Neural progenitor cell (in vitro differentiated cells): Measurements from ENCODE around the gene LRRC8D. TPM values are rescaled to one million over a fixed set of nuclear protein-coding genes. Genes with fewer than 3 reads are reported as not detected.
A peak's percentile ranks its signal among the peaks of the same experiment; 100 is the strongest.

ENCODE experiments used
- DNase-seq: peaks from one replicate; pipeline ENCODE4 v3.0.0-alpha.2; 2016; ENCODE audit warnings: low spot score
- H2AFZ ChIP-seq: fragments of 200-600 bp; sonication (generic); replicated peaks from 2 replicates; pipeline ENCODE4 v1.6.1; 2016; ENCODE audit warnings: antibody characterized with exemption
- H3F3A ChIP-seq: fragments of 200-600 bp; sonication (generic); 2 replicates; pipeline ENCODE4 v1.6.1; 2016; ENCODE audit warnings: antibody characterized with exemption, low read depth
- H3K27ac ChIP-seq: fragments of 200-600 bp; sonication (generic); 2 replicates; pipeline ENCODE4 v1.5.1; 2016; ENCODE audit warnings: mild to moderate bottlenecking
- H3K27me3 ChIP-seq: fragments of 200-600 bp; sonication (generic); 2 replicates; pipeline ENCODE4 v1.6.1; 2016; ENCODE audit warnings: mild to moderate bottlenecking, moderate library complexity
- H3K36me3 ChIP-seq: fragments of 200-600 bp; sonication (generic); 2 replicates; pipeline ENCODE4 v1.5.1; 2016
- H3K4me1 ChIP-seq: fragments of 200-600 bp; sonication (generic); 2 replicates; pipeline ENCODE4 v1.6.1; 2016; ENCODE audit warnings: mixed run types
- H3K4me2 ChIP-seq: fragments of 200-600 bp; sonication (generic); 2 replicates; pipeline ENCODE4 v1.6.1; 2016
- H3K4me3 ChIP-seq: fragments of 200-600 bp; sonication (generic); 2 replicates; pipeline ENCODE4 v1.5.1; 2016
- H3K79me2 ChIP-seq: fragments of 200-600 bp; sonication (generic); 2 replicates; pipeline ENCODE4 v1.6.1; 2016; ENCODE audit warnings: low read depth
- H3K9ac ChIP-seq: fragments of 200-600 bp; sonication (generic); 2 replicates; pipeline ENCODE4 v1.6.1; 2016
- H3K9me3 ChIP-seq: fragments of 200-600 bp; sonication (generic); 2 replicates; pipeline ENCODE4 v1.5.1; 2016; ENCODE audit warnings: low read depth
- H4K20me1 ChIP-seq: fragments of 200-600 bp; sonication (generic); 2 replicates; pipeline ENCODE4 v1.6.1; 2016; ENCODE audit warnings: low read depth
- H3K27ac Mint-ChIP-seq: 3 replicates; pipeline ENCODE4 v1.8.0; 2021; ENCODE audit warnings: mixed read lengths
- H3K27me3 Mint-ChIP-seq: 2 replicates; pipeline ENCODE4 v1.8.0; 2022; ENCODE audit warnings: low read depth, mild to moderate bottlenecking, inconsistent platforms, moderate library complexity, mixed read lengths; ENCODE audit not compliant: insufficient read depth
- H3K36me3 Mint-ChIP-seq: 3 replicates; pipeline ENCODE4 v1.8.0; 2021; ENCODE audit warnings: mixed read lengths
- H3K4me1 Mint-ChIP-seq: 3 replicates; pipeline ENCODE4 v1.8.0; 2021; ENCODE audit warnings: mixed read lengths
- H3K4me3 Mint-ChIP-seq: 3 replicates; pipeline ENCODE4 v1.8.0; 2021; ENCODE audit warnings: mild to moderate bottlenecking, moderate library complexity, mixed read lengths
- H3K9me3 Mint-ChIP-seq: 3 replicates; pipeline ENCODE4 v1.8.0; 2020; ENCODE audit warnings: mixed read lengths
- EZH2 ChIP-seq: fragments of 200-600 bp; sonication (generic); IDR thresholded peaks from 2 replicates; pipeline ENCODE4 v1.6.1; 2017; ENCODE audit warnings: antibody characterized with exemption, mild to moderate bottlenecking, moderate library complexity
- EZH2phosphoT487 ChIP-seq: fragments of 200-600 bp; sonication (generic); IDR thresholded peaks from 2 replicates; pipeline ENCODE4 v1.6.1; 2017; ENCODE audit warnings: antibody characterized with exemption
- total RNA-seq: library from RNA; depleted of rRNA; stranded (reverse); fragments of >200 nt; gene quantifications from 2 replicates; pipeline ENCODE4 v1.2.3, GENCODE V29; 2015; ENCODE audit warnings: low replicate concordance
- TF ChIP-seq, protein P1 (sequence below): fragments of 200-600 bp; sonication (generic); IDR thresholded peaks from 2 replicates; pipeline ENCODE4 v1.5.1; 2017; ENCODE audit warnings: antibody characterized with exemption, mild to moderate bottlenecking

LRRC8D gene
- total RNA-seq, 1 donor from 2014 or later = 55.7 TPM

DNA sequence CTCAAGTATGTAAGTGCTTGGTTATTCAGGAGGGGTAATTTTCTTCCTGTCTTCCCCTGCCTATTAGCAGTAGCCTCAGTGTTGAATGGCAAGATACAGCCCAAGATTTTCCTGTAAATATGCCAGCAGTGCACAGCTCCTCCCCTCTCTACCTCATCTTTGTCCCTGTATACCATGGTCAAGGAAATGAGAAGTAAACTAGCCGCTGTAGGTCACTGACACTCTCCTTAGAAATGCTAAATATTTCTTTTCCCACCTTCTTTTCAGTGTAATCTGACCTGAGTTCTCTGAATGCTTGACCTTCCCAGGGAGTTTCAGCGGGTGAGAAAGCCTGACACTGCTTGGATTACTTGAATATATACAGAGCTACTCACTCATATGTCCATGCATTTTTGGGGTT, 89.9 kb downstream of the LRRC8D start:
- TF ChIP-seq, protein P1, sequence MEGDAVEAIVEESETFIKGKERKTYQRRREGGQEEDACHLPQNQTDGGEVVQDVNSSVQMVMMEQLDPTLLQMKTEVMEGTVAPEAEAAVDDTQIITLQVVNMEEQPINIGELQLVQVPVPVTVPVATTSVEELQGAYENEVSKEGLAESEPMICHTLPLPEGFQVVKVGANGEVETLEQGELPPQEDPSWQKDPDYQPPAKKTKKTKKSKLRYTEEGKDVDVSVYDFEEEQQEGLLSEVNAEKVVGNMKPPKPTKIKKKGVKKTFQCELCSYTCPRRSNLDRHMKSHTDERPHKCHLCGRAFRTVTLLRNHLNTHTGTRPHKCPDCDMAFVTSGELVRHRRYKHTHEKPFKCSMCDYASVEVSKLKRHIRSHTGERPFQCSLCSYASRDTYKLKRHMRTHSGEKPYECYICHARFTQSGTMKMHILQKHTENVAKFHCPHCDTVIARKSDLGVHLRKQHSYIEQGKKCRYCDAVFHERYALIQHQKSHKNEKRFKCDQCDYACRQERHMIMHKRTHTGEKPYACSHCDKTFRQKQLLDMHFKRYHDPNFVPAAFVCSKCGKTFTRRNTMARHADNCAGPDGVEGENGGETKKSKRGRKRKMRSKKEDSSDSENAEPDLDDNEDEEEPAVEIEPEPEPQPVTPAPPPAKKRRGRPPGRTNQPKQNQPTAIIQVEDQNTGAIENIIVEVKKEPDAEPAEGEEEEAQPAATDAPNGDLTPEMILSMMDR = no peak
- peak overlapping the region; percentile 10 for H3K4me3 Mint-ChIP-seq
- Histone ChIP-seq H3K4me1 (peaks cover 34% of the 10 kb centered on the region), H3K79me2 (peaks cover 86% of the 10 kb centered on the region), H3F3A (peaks cover 23% of the 10 kb centered on the region), H3K27ac (no peak overlapping the region), H3K36me3 (no peaks in the 10 kb centered on the region), H3K4me2 (peak overlapping the region; percentile 47), H3K4me3 (no peak overlapping the region), H3K9me3 (no peaks in the 10 kb centered on the region), H2AFZ (no peak overlapping the region), H3K9ac (no peak overlapping the region), H4K20me1 (peaks cover 40% of the 10 kb centered on the region), H3K27me3 (no peaks in the 10 kb centered on the region)
- H3K27me3 Mint-ChIP-seq = peaks cover under 1% of the 10 kb centered on the region
- H3K36me3 Mint-ChIP-seq = peaks cover 4% of the 10 kb centered on the region
- H3K4me1 Mint-ChIP-seq = peaks cover 58% of the 10 kb centered on the region
- H3K9me3 Mint-ChIP-seq = no peaks in the 10 kb centered on the region
- peak; percentile 37 for DNase-seq
- H3K27ac Mint-ChIP-seq = peak overlapping the region; percentile 31

DNA sequence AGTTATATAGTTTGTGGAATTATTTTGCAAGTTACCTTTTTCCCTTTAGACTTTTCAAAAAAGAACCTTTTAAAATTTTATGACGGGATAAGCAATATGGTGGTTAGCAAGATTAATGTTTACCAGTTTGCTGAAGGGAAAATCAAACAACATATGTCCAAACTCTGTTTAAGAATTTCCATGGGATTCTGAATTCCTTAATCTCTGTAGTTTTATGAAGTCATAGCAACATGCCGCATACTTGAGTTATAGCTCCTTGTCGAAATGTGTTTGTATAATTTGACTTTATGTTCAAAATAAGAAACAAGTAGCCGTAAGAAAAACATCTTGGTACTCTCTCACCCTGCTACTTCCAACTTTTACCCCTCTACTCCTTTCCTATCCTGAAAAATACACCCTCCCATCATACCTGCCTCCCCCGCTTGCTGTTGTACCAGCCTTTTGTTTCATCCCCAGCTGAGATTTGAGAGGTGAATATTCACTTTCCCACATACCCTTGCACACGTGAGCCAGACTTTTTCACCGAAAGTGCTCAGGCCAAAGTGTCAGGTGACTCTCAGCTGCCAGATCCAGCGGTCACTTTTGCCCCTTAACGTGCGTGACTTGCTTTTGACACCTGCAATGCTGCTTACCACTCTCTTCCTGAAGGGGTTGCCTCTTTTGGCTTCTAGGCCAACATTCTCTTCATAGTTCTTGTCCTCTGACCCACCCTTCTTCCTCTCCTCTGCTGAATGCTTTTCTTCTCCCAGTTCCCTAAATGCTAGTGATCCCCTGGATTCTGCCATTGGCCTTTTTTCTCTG, 90.6 kb downstream of the LRRC8D start:
- no peaks in the 10 kb centered on the region for H3K27me3 ChIP-seq
- DNase-seq = peak; percentile 23
- Mint-ChIP-seq H3K9me3 (no peaks in the 10 kb centered on the region), H3K4me1 (peaks cover 52% of the 10 kb centered on the region), H3K27me3 (no peaks in the 10 kb centered on the region), H3K36me3 (peaks cover 4% of the 10 kb centered on the region), H3K27ac (peak overlapping the region; percentile 24), H3K4me3 (no peak overlapping the region)
- peaks cover 19% of the 10 kb centered on the region for H3F3A ChIP-seq
- no peak overlapping the region for H2AFZ ChIP-seq
- H3K36me3 ChIP-seq = no peaks in the 10 kb centered on the region
- H3K79me2 ChIP-seq = peaks cover 86% of the 10 kb centered on the region
- no peak for TF ChIP-seq EZH2
- TF ChIP-seq, protein P1 = no peak
- TF ChIP-seq EZH2phosphoT487 = no peak
- H3K4me1 ChIP-seq = peaks cover 28% of the 10 kb centered on the region
- peak overlapping the region; percentile 47 for H3K4me2 ChIP-seq
- no peak overlapping the region for H3K9ac ChIP-seq
- H3K27ac ChIP-seq = no peak overlapping the region
- no peak overlapping the region for H3K4me3 ChIP-seq
- peaks cover 33% of the 10 kb centered on the region for H4K20me1 ChIP-seq
- H3K9me3 ChIP-seq = no peaks in the 10 kb centered on the region

DNA sequence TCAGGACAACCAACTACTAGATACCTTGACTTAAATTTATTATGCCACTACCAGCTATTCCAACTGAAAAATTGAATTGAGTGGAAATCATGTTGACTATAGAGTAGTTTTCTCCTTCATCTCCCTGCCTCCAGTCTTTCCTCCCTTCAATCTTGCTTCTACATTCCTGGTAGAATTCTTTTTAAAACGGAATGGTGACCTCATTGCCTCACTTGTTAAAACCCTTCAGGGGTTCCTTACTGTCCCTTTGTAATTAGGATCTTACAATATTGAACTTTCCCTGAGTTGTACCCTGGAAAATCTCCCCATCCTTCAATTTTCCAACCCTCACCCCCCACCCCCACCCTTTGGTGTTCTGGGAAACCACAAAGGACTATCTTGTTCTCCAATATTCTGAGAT, 91.2 kb downstream of the LRRC8D start:
- no peak overlapping the region for H2AFZ ChIP-seq
- peaks cover 19% of the 10 kb centered on the region for H3F3A ChIP-seq
- H3K36me3 Mint-ChIP-seq = peaks cover 2% of the 10 kb centered on the region
- H3K36me3 ChIP-seq = no peaks in the 10 kb centered on the region
- DNase-seq = no peak
- peak overlapping the region; percentile 1 for H3K27ac Mint-ChIP-seq
- H4K20me1 ChIP-seq = peaks cover 28% of the 10 kb centered on the region
- H3K27me3 ChIP-seq = no peaks in the 10 kb centered on the region
- H3K9ac ChIP-seq = no peak overlapping the region
- H3K4me1 Mint-ChIP-seq = peaks cover 46% of the 10 kb centered on the region
- TF ChIP-seq EZH2phosphoT487 = no peak
- TF ChIP-seq EZH2 = no peak
- TF ChIP-seq, protein P1 = no peak
- peaks cover 91% of the 10 kb centered on the region for H3K79me2 ChIP-seq
- H3K27ac ChIP-seq = no peak overlapping the region
- no peaks in the 10 kb centered on the region for H3K9me3 ChIP-seq
- no peaks in the 10 kb centered on the region for H3K27me3 Mint-ChIP-seq
- no peaks in the 10 kb centered on the region for H3K9me3 Mint-ChIP-seq
- peak overlapping the region; percentile 47 for H3K4me2 ChIP-seq
- H3K4me1 ChIP-seq = peaks cover 23% of the 10 kb centered on the region
- no peak overlapping the region for H3K4me3 Mint-ChIP-seq
- no peak overlapping the region for H3K4me3 ChIP-seq
